Keratinocyte (primary cell): ENCODE results near the gene SERPINA5.

Source experiments
- CTCF ChIP-seq, 3 experiments: IDR thresholded peaks in 1 of 3; conservative IDR thresholded peaks in 1 of 3; optimal IDR thresholded peaks in 1 of 3; 2 replicates in 2 of 3; 3 replicates in 1 of 3; pipeline versions ENCODE3 to v1.5.1; 2011; ENCODE audit warnings: low read length in 3 of 3, mild to moderate bottlenecking in 3 of 3, moderate library complexity in 2 of 3, control low read depth in 1 of 3, inconsistent platforms in 1 of 3; ENCODE audit not compliant: insufficient read depth in 2 of 3; ENCODE audit errors: extremely low read depth in 1 of 3
- EZH2 ChIP-seq: IDR thresholded peaks from one replicate; pipeline ENCODE4 v1.6.1; 2012; ENCODE audit warnings: inconsistent platforms, mild to moderate bottlenecking, low read length, moderate library complexity

DNA sequence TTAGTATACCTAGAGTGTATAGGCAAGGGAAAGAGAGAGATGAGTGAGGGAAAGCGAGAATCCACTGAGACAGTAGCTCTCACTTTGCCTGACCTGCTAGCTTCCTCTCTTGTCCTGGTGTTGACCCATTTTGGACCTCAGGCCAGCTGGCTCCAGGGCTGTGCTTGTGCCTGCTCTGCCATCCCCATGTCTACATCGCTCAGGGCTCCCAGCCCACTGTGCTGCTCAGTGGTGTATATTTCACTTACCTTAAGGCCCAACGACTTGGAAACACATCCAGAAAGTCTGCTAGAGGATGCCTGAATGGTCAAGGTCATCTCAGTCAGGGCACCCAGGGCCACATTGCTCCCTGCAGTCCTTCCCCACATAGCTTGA, 20.9 kb upstream of the SERPINA5 start:
- TF ChIP-seq CTCF (optimal IDR thresholded peaks at IDR 0.05 in 1 of 3, IDR thresholded peaks at IDR 0.05 in 1 of 3, conservative IDR thresholded peaks at IDR 0.05 in 1 of 3; ENCODE audit: extremely low read depth in 1 of 3, insufficient read depth in 2 of 3, low read length in 3 of 3) (no peak), EZH2 (no peak)
